ENCODE measurements around the gene BICDL2. TPM values are rescaled to one million over a fixed set of nuclear protein-coding genes. Genes with fewer than 3 reads are reported as not detected.

Gene BICDL2
- total RNA-seq, 2 experiments from 2014 or later = 0.40 to 0.46 TPM

DNA sequence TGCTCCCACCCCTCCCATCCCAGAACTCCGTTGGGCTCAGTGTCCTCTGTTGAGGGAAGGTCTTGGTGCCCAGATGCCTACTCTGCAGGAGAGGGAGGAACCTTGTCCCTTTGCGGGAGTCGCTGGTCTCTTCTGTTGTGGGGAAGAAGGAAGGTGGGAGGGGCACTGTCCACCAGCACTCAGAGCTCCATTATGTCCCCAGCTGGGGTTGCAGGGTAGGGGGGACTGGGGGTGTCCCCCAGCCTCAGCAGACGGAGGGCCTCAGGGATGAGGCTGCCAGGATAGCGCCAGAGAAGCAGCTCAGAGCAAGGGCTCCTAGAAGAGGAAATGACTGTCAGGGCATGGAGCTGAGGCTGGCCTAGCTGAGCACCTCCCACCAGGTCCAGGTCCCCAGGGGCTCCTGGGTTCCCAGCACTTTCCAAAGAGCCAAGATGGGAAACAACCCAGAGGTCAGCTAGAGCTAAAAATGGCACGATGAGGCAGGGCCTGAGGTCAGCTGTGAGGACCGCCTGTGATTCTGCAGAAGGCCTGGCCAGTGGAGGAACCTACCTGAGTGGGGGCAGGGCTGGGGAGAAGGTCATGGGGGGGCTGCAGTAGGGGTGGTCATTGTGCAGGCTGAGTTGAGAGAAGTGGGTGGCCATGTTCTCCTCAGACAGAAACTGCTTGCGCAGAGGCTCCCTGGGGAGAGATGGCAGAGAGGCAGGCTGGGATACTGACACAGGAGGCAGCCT lies 13.9 kb downstream of the BICDL2 start:
- ChIA-PET CTCF (interaction anchor here (0.7 to 17.0 kb wide), 7 partner anchors 7 to 166 kb away, joined by 3 to 412 read pairs (median 3); partner anchors contain the start of gene CLDN9), POLR2A (interaction anchor here (0.9 to 1.6 kb wide), 4 partner anchors 8 to 112 kb away, joined by 3 to 4 read pairs (median 4); partner anchors contain the start of gene ZNF213)
- Mint-ChIP-seq H3K27me3 (no peaks in the 10 kb centered on the region), H3K4me1 (ENCODE audit: low read depth) (peaks cover 47% of the 10 kb centered on the region), H3K4me3 (peak overlapping the region; percentile 91), H3K9me3 (no peaks in the 10 kb centered on the region), H3K36me3 (peaks cover 10% of the 10 kb centered on the region), H3K27ac (peak overlapping the region; percentile 96)
- intact Hi-C loops (cut with micrococcal nuclease) = loop anchor here (2.0 to 5.0 kb wide), 3 partner anchors 78 to 239 kb away; partner anchors contain the start of gene FLYWCH1
- DNase-seq = no peak

DNA sequence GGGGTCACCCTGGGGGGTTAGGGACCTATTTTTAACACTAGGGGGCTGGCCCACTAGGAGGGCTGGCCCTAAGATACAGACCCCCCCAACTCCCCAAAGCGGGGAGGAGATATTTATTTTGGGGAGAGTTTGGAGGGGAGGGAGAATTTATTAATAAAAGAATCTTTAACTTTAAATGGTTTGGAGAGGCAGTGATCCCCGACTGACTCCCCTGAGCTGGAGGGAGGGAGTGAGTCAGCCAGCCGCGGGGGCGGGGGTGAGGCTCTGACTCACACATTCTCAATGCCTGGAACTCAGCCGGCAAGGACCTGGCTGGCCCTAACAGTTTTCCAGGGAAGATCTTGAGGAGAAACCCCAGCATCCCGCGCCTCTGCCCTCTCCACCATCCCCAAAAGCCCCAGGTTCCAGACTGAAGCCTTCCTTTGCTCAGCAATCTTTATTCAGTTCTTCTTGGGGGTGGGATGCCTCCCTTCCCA lies 14.5 kb downstream of the BICDL2 start:
- peaks cover 47% of the 10 kb centered on the region for H3K4me1 Mint-ChIP-seq (ENCODE audit: low read depth)
- peak overlapping the region; percentile 91 for H3K4me3 Mint-ChIP-seq
- no peaks in the 10 kb centered on the region for H3K9me3 Mint-ChIP-seq
- H3K36me3 Mint-ChIP-seq = peaks cover 10% of the 10 kb centered on the region
- H3K27me3 Mint-ChIP-seq = no peaks in the 10 kb centered on the region
- peak; percentile 96 for DNase-seq
- ChIA-PET CTCF (interaction anchor here (0.7 to 17.0 kb wide), 6 partner anchors 8 to 167 kb away, joined by 3 to 412 read pairs (median 6); partner anchors contain the start of gene CLDN9), POLR2A (interaction anchor here (0.9 to 1.7 kb wide), 6 partner anchors 9 to 112 kb away, joined by 3 to 7 read pairs (median 4); partner anchors contain the start of gene ZNF213)
- peak overlapping the region; percentile 96 for H3K27ac Mint-ChIP-seq
- intact Hi-C loops (cut with micrococcal nuclease) = loop anchor here (2.0 to 5.0 kb wide), 3 partner anchors 79 to 240 kb away; partner anchors contain the start of gene FLYWCH1

DNA sequence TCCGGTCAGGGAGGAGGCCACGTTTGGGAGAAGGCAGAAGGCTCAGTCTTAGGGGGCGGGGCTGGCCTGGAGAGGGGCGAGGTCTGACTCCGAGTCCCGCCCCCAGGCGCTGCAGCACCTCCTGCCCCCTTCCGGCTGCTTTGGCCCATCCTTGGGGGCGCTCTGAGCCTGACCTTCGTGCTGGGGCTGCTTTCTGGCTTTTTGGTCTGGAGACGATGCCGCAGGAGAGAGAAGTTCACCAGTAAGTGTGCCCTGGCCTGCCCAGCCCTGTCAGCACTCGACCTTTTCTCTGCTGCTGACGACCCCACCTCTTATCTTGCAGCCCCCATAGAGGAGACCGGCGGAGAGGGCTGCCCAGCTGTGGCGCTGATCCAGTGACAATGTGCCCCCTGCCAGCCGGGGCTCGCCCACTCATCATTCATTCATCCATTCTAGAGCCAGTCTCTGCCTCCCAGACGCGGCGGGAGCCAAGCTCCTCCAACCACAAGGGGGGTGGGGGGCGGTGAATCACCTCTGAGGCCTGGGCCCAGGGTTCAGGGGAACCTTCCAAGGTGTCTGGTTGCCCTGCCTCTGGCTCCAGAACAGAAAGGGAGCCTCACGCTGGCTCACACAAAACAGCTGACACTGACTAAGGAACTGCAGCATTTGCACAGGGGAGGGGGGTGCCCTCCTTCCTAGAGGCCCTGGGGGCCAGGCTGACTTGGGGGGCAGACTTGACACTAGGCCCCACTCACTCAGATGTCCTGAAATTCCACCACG lies 15.1 kb downstream of the BICDL2 start:
- intact Hi-C loops (cut with micrococcal nuclease) = loop anchor here (2.0 to 5.0 kb wide), 4 partner anchors 51 to 241 kb away; partner anchors contain the start of gene FLYWCH1
- Mint-ChIP-seq H3K36me3 (peaks cover 5% of the 10 kb centered on the region), H3K4me3 (peak overlapping the region; percentile 91), H3K9me3 (no peaks in the 10 kb centered on the region), H3K27ac (peak overlapping the region; percentile 96), H3K4me1 (ENCODE audit: low read depth) (peaks cover 47% of the 10 kb centered on the region), H3K27me3 (no peaks in the 10 kb centered on the region)
- CTCF ChIA-PET = interaction anchor here (1.7 to 17.0 kb wide), 4 partner anchors 8 to 108 kb away, joined by 5 to 412 read pairs (median 46); partner anchors contain the start of gene CLDN9
- peak; percentile 92 for DNase-seq
- POLR2A ChIA-PET = interaction anchor here (0.9 to 1.9 kb wide), 7 partner anchors 7 to 113 kb away, joined by 3 to 11 read pairs (median 4); partner anchors contain the start of gene ZNF213

DNA sequence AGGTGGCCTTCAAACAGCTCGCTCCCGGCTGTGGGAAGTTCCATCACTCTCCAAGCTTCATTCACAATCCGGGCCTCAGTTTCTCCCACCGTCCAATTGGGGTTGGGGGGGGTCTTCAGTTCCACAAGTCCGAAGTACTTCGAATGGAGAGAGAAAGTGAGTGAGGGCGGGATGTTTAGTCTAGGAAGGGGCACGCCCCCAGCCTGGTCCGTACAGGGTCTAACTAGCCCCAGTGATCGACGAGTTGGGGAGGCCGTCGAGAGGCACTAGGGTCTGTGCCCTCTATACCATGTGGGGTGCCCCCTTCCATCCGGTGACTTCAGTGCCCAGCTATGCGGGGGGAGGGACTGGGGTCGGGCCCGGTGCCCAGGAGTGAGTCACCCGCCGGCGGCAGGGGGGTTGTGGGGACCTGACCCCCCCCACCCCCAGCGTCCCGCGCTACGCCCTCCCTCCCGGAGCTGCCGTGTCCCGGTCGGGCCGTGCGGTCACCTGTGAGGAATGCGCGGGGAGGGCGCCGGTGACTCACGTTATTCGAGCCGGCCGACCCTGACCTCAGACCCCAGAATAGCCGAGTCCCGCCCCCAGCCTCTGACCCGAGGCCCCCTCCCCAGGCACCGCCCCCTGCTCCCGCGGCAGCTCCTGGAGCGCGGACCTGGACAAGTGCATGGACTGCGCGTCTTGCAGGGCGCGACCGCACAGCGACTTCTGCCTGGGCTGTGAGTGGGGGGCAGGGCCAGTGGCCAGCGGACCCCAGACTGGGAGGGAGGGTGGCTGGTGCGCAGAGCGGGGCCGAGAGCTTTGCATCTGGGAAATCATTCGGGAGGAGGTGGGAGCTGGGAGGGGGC lies 15.9 kb downstream of the BICDL2 start:
- intact Hi-C loops (cut with micrococcal nuclease) = loop anchor here (1.0 to 5.0 kb wide), 4 partner anchors 17 to 241 kb away; partner anchors contain the start of gene FLYWCH1

DNA sequence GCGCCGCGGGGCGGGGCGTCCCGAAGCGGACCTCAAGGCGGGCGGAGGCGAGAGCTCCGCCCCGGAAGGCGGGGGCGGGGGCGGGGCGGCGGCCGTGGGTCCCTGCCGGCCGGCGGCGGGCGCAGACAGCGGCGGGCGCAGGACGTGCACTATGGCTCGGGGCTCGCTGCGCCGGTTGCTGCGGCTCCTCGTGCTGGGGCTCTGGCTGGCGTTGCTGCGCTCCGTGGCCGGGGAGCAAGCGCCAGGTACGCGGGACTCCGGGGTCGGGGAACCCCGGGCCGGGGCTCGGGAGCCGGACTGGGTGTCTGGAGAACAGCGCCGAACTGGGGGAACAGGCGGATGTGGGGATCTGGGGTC lies 16.5 kb downstream of the BICDL2 start, which contains the start of gene TNFRSF12A:
TNFRSF12A (plus strand) TSS at position 122 of the 357 bp plus-strand sequence; CDS start at position 152, 30 bp downstream.
- peaks cover 2% of the 10 kb centered on the region for H3K27me3 Mint-ChIP-seq
- no peaks in the 10 kb centered on the region for H3K9me3 Mint-ChIP-seq
- intact Hi-C loops (cut with micrococcal nuclease) = loop anchor here (1.0 to 5.0 kb wide), 4 partner anchors 16 to 242 kb away; partner anchors contain the start of gene FLYWCH1
- peak within 1 kb of the TSS; percentile 96 for H3K27ac Mint-ChIP-seq
- ChIA-PET CTCF (interaction anchor here (1.4 to 17.0 kb wide), 5 partner anchors 10 to 115 kb away, joined by 3 to 412 read pairs (median 5); partner anchors contain the start of genes CLDN9 and ZNF213), POLR2A (interaction anchor here (0.6 to 1.9 kb wide), 3 partner anchors 9 to 129 kb away, joined by 3 to 11 read pairs (median 4); partner anchors contain the start of gene FLYWCH1)
- peaks cover 47% of the 10 kb centered on the region for H3K4me1 Mint-ChIP-seq (ENCODE audit: low read depth)
- DNase-seq = peak; percentile 82
- peaks cover 2% of the 10 kb centered on the region for H3K36me3 Mint-ChIP-seq
- H3K4me3 Mint-ChIP-seq = peak within 1 kb of the TSS; percentile 91

More for the DNA sequence above, 15.9 kb downstream of the BICDL2 start:
- H3K4me1 Mint-ChIP-seq (ENCODE audit: low read depth) = peaks cover 47% of the 10 kb centered on the region
- peak overlapping the region; percentile 96 for H3K27ac Mint-ChIP-seq
- H3K36me3 Mint-ChIP-seq = peaks cover 2% of the 10 kb centered on the region
- peaks cover 2% of the 10 kb centered on the region for H3K27me3 Mint-ChIP-seq
- peak; percentile 77 for DNase-seq
- ChIA-PET POLR2A (interaction anchor here (0.6 to 1.9 kb wide), 7 partner anchors 8 to 128 kb away, joined by 3 to 11 read pairs (median 4); partner anchors contain the start of genes FLYWCH1 and ZNF213), CTCF (interaction anchor here (1.4 to 17.0 kb wide), 6 partner anchors 9 to 114 kb away, joined by 3 to 412 read pairs (median 6); partner anchors contain the start of genes CLDN9 and ZNF213)
- H3K4me3 Mint-ChIP-seq = peak overlapping the region; percentile 91
- no peaks in the 10 kb centered on the region for H3K9me3 Mint-ChIP-seq

DNA sequence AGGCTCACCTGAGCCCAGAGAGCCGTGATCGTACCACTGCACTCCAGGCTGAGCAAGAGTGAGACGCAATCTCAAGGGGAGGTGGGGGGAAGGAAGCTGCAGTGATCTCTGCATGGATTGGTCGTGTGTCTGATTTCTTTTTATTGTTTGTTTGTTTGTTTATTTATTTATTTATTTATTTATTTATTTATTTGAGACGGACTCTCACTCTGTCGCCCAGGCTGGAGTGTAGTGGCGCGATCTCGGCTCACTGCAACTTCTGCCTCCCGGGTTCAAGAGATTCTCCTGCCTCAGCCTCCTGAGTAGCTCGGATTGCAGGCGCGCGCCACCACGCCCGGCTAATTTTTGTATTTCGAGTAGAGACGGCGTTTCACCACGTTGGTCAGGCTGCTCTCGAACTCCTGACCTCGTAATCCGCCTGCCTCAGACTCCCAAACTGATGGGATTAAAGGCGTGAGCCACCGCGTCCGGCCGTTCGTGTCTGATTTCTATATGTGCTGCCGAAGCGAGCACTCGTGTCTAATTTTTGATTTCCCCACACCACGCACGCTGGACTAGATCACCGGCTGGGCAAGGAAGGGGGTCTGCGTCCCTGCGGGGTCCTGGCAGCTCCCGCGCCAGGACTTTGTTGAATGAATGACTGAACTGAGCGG lies 17.0 kb downstream of the BICDL2 start:
- no peaks in the 10 kb centered on the region for H3K9me3 Mint-ChIP-seq
- H3K27me3 Mint-ChIP-seq = peaks cover 2% of the 10 kb centered on the region
- CTCF ChIA-PET = interaction anchor here (1.4 to 17.0 kb wide), 4 partner anchors 10 to 115 kb away, joined by 3 to 412 read pairs (median 45); partner anchors contain the start of genes CLDN9 and ZNF213
- POLR2A ChIA-PET = interaction anchor here (0.6 to 1.9 kb wide), 3 partner anchors 9 to 108 kb away, joined by 3 to 11 read pairs (median 3); partner anchors contain the start of gene FLYWCH1
- H3K27ac Mint-ChIP-seq = peak overlapping the region; percentile 56
- intact Hi-C loops (cut with micrococcal nuclease) = loop anchor here (1.0 to 5.0 kb wide), 4 partner anchors 15 to 243 kb away; partner anchors contain the start of gene FLYWCH1
- no peak for DNase-seq
- H3K36me3 Mint-ChIP-seq = peaks cover 2% of the 10 kb centered on the region
- peak overlapping the region; percentile 91 for H3K4me3 Mint-ChIP-seq
- peaks cover 47% of the 10 kb centered on the region for H3K4me1 Mint-ChIP-seq (ENCODE audit: low read depth)

DNA sequence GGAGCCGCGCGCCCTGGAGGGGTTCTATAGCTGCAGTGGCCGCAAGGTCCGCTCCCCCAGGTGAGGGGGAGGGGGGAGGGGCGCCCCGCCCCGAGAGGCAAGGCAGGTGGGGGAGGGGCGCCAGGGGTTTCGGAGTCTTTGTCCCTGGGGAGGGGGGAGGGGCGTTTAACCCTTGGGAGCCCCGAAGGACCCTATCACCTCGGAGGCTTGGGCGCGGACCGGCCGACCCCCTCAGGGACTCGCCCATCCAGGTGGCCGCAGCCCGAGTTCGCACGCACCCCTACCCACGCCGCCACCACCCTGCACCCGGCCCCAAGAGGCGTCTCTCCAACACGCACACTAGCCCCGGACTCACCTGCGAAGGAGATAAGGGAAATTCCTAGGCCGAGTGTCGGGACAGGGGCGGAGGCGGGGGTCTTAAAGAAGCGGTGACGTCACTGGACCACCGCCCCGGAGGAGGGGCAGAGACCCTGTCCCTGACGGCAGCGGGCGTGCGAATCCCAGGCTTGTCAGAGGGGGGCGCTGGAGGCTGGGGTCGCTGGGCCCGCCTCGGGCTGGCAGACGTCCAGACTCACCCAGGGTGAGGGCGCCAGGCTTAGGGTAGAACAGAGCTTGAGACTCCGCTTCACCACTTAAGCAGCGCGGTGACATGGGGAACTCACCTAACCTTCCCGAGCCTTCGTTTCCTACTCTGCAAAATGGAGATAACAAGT lies 18.8 kb downstream of the BICDL2 start, which contains the start of gene CLDN6:
CLDN6 (minus strand) TSS at position 390 of the 713 bp plus-strand sequence. CDS start 2,162 bp downstream, outside the sequence.
- peaks cover 2% of the 10 kb centered on the region for H3K27me3 Mint-ChIP-seq
- no peak within 1 kb of the TSS for H3K4me3 Mint-ChIP-seq
- DNase-seq = peak; percentile 63
- CTCF ChIA-PET = interaction anchor here (6.2 to 17.0 kb wide), 2 partner anchors 12 kb away, joined by 86 to 412 read pairs; partner anchors contain the start of gene CLDN9
- H3K9me3 Mint-ChIP-seq = no peaks in the 10 kb centered on the region
- H3K4me1 Mint-ChIP-seq (ENCODE audit: low read depth) = peaks cover 37% of the 10 kb centered on the region
- no peaks in the 10 kb centered on the region for H3K36me3 Mint-ChIP-seq
- POLR2A ChIA-PET = no interaction called here
- intact Hi-C loops (cut with micrococcal nuclease) = no loop called here
- no peak within 1 kb of the TSS for H3K27ac Mint-ChIP-seq

DNA sequence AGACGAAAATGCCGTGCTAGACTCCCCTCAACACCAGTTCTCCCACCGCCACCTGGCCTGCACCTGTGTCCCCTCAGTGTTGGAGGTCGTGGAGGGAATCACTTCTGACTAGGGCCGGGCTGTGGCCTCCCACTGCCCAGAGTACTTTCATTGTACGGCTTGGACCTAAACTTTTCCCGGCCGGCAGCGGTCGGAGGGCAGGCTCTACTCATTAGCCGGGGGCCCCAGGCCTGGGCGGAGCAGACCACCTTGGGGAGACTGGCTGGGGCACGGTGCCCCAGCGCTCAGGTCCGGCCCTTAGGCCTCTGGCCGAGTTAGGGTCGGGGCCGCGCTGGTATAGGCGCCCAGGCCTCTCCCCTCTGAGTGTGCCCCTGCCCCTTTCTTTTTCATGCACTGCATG lies 19.4 kb downstream of the BICDL2 start:
- POLR2A ChIA-PET = no interaction called here
- Mint-ChIP-seq H3K9me3 (no peaks in the 10 kb centered on the region), H3K4me1 (ENCODE audit: low read depth) (peaks cover 31% of the 10 kb centered on the region), H3K27me3 (peaks cover 5% of the 10 kb centered on the region), H3K4me3 (no peak overlapping the region), H3K36me3 (no peaks in the 10 kb centered on the region), H3K27ac (no peak overlapping the region)
- CTCF ChIA-PET = no interaction called here
- intact Hi-C loops (cut with micrococcal nuclease) = no loop called here
- DNase-seq = no peak

DNA sequence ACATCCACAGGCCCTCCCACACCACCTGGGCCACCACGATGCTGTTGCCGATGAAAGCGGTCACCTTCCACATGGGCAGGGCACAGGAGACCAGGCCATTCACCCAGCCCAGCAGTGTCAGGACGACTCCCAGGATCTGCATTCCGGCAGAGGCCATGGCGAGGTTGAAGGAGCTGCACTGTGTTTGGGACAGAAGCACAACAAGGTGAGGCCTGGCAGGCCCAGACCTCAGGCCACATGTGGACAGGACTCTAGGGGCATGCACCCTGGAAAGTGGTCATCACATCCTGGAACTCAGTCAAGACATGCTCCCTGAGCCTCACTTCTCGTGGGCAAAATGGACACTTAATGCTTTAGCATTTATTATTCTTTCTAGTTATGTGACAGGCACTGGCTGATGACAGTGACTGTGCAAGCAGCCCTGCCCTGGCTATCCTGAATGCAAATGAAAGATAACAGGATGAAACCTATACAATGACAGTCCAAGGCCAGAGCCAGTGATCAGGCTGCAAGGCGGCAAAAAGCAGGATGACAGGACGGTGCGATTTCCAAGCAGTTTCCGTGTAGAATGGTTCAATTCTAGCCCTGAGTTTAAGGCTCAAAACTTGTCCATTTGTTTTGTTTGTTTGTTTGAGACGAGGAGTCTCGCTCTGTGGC lies 20.8 kb downstream of the BICDL2 start:
- Mint-ChIP-seq H3K27me3 (peaks cover 8% of the 10 kb centered on the region), H3K36me3 (no peaks in the 10 kb centered on the region), H3K27ac (no peak overlapping the region), H3K4me3 (no peak overlapping the region), H3K9me3 (no peaks in the 10 kb centered on the region), H3K4me1 (ENCODE audit: low read depth) (peaks cover 19% of the 10 kb centered on the region)
- CTCF ChIA-PET = no interaction called here
- DNase-seq = no peak
- POLR2A ChIA-PET = no interaction called here
- intact Hi-C loops (cut with micrococcal nuclease) = no loop called here

Measured in activated CD4-positive, alpha-beta memory T cell treated with anti-CD3 and anti-CD28 coated beads for 36 hours (primary cell).